Mesenchymal stem cell (in vitro differentiated cells and primary cell): ENCODE data around the gene PCGF1.

Experiments
- DNase-seq: peaks from one replicate; pipeline ENCODE4 v3.0.0-alpha.2; 2013
- H2AFZ ChIP-seq: one replicate; pipeline ENCODE4 v1.6.1; 2013; ENCODE audit warnings: low read depth, mild to moderate bottlenecking, control low read depth, inconsistent platforms, low read length, moderate library complexity
- H2AK5ac ChIP-seq: 2 replicates; pipeline ENCODE4 v1.6.1; 2013; ENCODE audit warnings: low read length, moderate library complexity, mild to moderate bottlenecking, inconsistent platforms; ENCODE audit not compliant: severe bottlenecking
- H2BK120ac ChIP-seq: one replicate; pipeline ENCODE4 v1.6.1; 2013; ENCODE audit warnings: low read depth, mild to moderate bottlenecking, inconsistent platforms, low read length, moderate library complexity
- H2BK12ac ChIP-seq, 2 experiments: one replicate each; pipeline ENCODE4 v1.6.1; 2013; ENCODE audit warnings: inconsistent platforms in 2 of 2, low read length in 2 of 2, mild to moderate bottlenecking in 2 of 2, moderate library complexity in 2 of 2, control low read depth in 1 of 2
- H2BK15ac ChIP-seq: one replicate; pipeline ENCODE4 v1.6.1; 2013; ENCODE audit warnings: mild to moderate bottlenecking, low read depth, inconsistent platforms; ENCODE audit not compliant: poor library complexity, severe bottlenecking
- H2BK5ac ChIP-seq: 2 replicates; pipeline ENCODE4 v1.6.1; 2013; ENCODE audit warnings: low read depth, mild to moderate bottlenecking, low read length, control low read depth, inconsistent platforms; ENCODE audit not compliant: poor library complexity, severe bottlenecking
- H3K14ac ChIP-seq, 2 experiments: one replicate each; pipeline ENCODE4 v1.6.1; 2013; ENCODE audit warnings: inconsistent platforms in 2 of 2, low read length in 2 of 2, control low read depth in 1 of 2, mild to moderate bottlenecking in 1 of 2, moderate library complexity in 1 of 2
- H3K18ac ChIP-seq, 2 experiments: one replicate each; pipeline ENCODE4 v1.6.1; 2013; ENCODE audit warnings: inconsistent platforms in 2 of 2, low read length in 2 of 2, control low read depth in 1 of 2, low read depth in 1 of 2, mild to moderate bottlenecking in 1 of 2
- H3K23ac ChIP-seq, 2 experiments: one replicate each; pipeline ENCODE4 v1.6.1; 2013; ENCODE audit warnings: inconsistent platforms in 2 of 2, low read length in 2 of 2, mild to moderate bottlenecking in 2 of 2, moderate library complexity in 2 of 2, control low read depth in 1 of 2
- H3K27ac ChIP-seq: 2 replicates; pipeline ENCODE4 v1.5.1; 2013; ENCODE audit warnings: mild to moderate bottlenecking, moderate library complexity, low read length, control low read depth, inconsistent platforms; ENCODE audit not compliant: poor library complexity, severe bottlenecking
- H3K27me3 ChIP-seq, 2 experiments: 2 replicates each; pipeline versions ENCODE4 v1.6.1 to v1.7.0; 2013; ENCODE audit warnings: low read length in 2 of 2, mild to moderate bottlenecking in 2 of 2, moderate library complexity in 2 of 2, control low read depth in 1 of 2, inconsistent platforms in 1 of 2; ENCODE audit not compliant: control insufficient read depth in 1 of 2, insufficient read depth in 1 of 2
- H3K36me3 ChIP-seq, 2 experiments: 2 replicates each; pipeline versions ENCODE4 v1.6.1 to v1.7.0; 2013; ENCODE audit warnings: low read length in 2 of 2, control low read depth in 1 of 2, inconsistent platforms in 1 of 2, low read depth in 1 of 2, mild to moderate bottlenecking in 1 of 2; ENCODE audit not compliant: insufficient read depth in 2 of 2, control insufficient read depth in 1 of 2
- H3K4ac ChIP-seq, 2 experiments: one replicate each; pipeline ENCODE4 v1.6.1; 2013; ENCODE audit warnings: inconsistent platforms in 2 of 2, low read length in 2 of 2, mild to moderate bottlenecking in 2 of 2, moderate library complexity in 2 of 2, control low read depth in 1 of 2, low read depth in 1 of 2
- H3K4me1 ChIP-seq: 2 replicates; pipeline ENCODE4 v1.6.1; 2013; ENCODE audit warnings: low read depth, low read length, control low read depth; ENCODE audit not compliant: control insufficient read depth, insufficient read depth
- H3K4me2 ChIP-seq: 2 replicates; pipeline ENCODE4 v1.6.1; 2013; ENCODE audit warnings: low read length, mild to moderate bottlenecking, inconsistent platforms; ENCODE audit not compliant: poor library complexity, severe bottlenecking
- H3K4me3 ChIP-seq, 2 experiments: 2 replicates each; pipeline versions ENCODE4 v1.5.1 to v1.7.0; 2013; ENCODE audit warnings: low read length in 2 of 2, mild to moderate bottlenecking in 2 of 2, control low read depth in 1 of 2, low read depth in 1 of 2; ENCODE audit not compliant: insufficient read depth in 1 of 2
- H3K79me1 ChIP-seq: replicated peaks from 2 replicates; pipeline ENCODE4 v1.6.1; 2013; ENCODE audit warnings: mild to moderate bottlenecking, control low read depth, low read length, inconsistent platforms; ENCODE audit not compliant: poor library complexity, severe bottlenecking
- H3K9ac ChIP-seq: 2 replicates; pipeline ENCODE4 v1.7.0; 2013; ENCODE audit warnings: mild to moderate bottlenecking, low read length, moderate library complexity
- H3K9me3 ChIP-seq: 2 replicates; pipeline ENCODE4 v1.7.0; 2013; ENCODE audit warnings: mild to moderate bottlenecking, low read length; ENCODE audit not compliant: control insufficient read depth
- H4K8ac ChIP-seq: one replicate; pipeline ENCODE4 v1.6.1; 2013; ENCODE audit warnings: inconsistent platforms, mild to moderate bottlenecking, low read length, moderate library complexity
- H4K91ac ChIP-seq: one replicate; pipeline ENCODE4 v1.6.1; 2013; ENCODE audit warnings: mild to moderate bottlenecking, low read length, inconsistent platforms
- WGBS: methylation state at CpG from one replicate; pipeline ENCODE4 v1.1.7; 2013; ENCODE audit warnings: mixed read lengths; 5-methylcytosine and 5-hydroxymethylcytosine counted together

PCGF1 gene

GRCh38 chr2:74515271-74515980 is 7.9 kb upstream of the PCGF1 start:
- peak overlapping the region; percentile 76 for H2AFZ ChIP-seq
- H3K4me1 ChIP-seq, result peaks cover 18% of the 10 kb centered on the region
- no peaks in the 10 kb centered on the region for H3K9me3 ChIP-seq
- no peak overlapping the region for H3K4ac ChIP-seq
- peaks cover 97 to 99% of the 10 kb centered on the region in 2 experiments for H3K27me3 ChIP-seq
- H3K9ac ChIP-seq, result no peak overlapping the region
- no peak overlapping the region for H4K8ac ChIP-seq
- H2AK5ac ChIP-seq, result no peak overlapping the region
- WGBS, result 2% methylated on average over 50 of the region's 60 CpGs
- peaks cover 0 to 3% of the 10 kb centered on the region in 2 experiments for H3K36me3 ChIP-seq
- H3K4me3 ChIP-seq, result peak overlapping the region in 1 of 2 experiments; percentile 26
- no peak overlapping the region for H3K27ac ChIP-seq
- H3K4me2 ChIP-seq, result no peak overlapping the region
- no peak overlapping the region for H2BK120ac ChIP-seq
- H4K91ac ChIP-seq, result no peak overlapping the region
- H2BK5ac ChIP-seq, result no peak overlapping the region
- no peaks in the 10 kb centered on the region for H3K79me1 ChIP-seq
- H3K23ac ChIP-seq, result peak overlapping the region in 1 of 2 experiments; percentile 87
- H2BK12ac ChIP-seq, result no peak overlapping the region
- no peak overlapping the region for H2BK15ac ChIP-seq
- no peak overlapping the region for H3K14ac ChIP-seq
- H3K18ac ChIP-seq, result no peak overlapping the region
- no peak for DNase-seq

- Histone ChIP-seq H3K23ac (peak within 1 kb of the TSS in 1 of 2 experiments; percentile 87), H4K8ac (no peak within 1 kb of the TSS), H3K4me1 (peaks cover 18% of the 10 kb centered on the region), H3K4ac (no peak within 1 kb of the TSS), H2BK15ac (no peak within 1 kb of the TSS), H4K91ac (peak within 1 kb of the TSS; percentile 20), H2AK5ac (no peak within 1 kb of the TSS), H3K27ac (no peak within 1 kb of the TSS), H3K14ac (no peak within 1 kb of the TSS), H3K27me3 (peaks cover 92 to 98% of the 10 kb centered on the region in 2 experiments), H3K4me2 (no peak within 1 kb of the TSS), H3K9me3 (no peaks in the 10 kb centered on the region), H3K18ac (no peak within 1 kb of the TSS), H3K36me3 (peaks cover 0 to 3% of the 10 kb centered on the region in 2 experiments), H2BK12ac (peak within 1 kb of the TSS in 1 of 2 experiments; percentile 34), H2BK5ac (no peak within 1 kb of the TSS), H2BK120ac (no peak within 1 kb of the TSS), H2AFZ (no peak within 1 kb of the TSS), H3K9ac (no peak within 1 kb of the TSS), H3K4me3 (no peak within 1 kb of the TSS), H3K79me1 (no peaks in the 10 kb centered on the region)
- 5% methylated on average over 71 of the region's 82 CpGs for WGBS
- DNase-seq, result no peak
Observed at GRCh38 chr2:74514368-74515270, 7.1 kb upstream of the PCGF1 start, which contains the start of gene TLX2. TSS of gene TLX2 (plus strand) at chr2:74514450. CDS start at chr2:74514807, 357 bp downstream.

GRCh38 chr2:74513605-74514367 is 6.3 kb upstream of the PCGF1 start:
- Histone ChIP-seq H3K9me3 (no peaks in the 10 kb centered on the region), H3K27ac (no peak overlapping the region), H2BK5ac (no peak overlapping the region), H3K4me1 (peaks cover 18% of the 10 kb centered on the region), H3K4ac (no peak overlapping the region), H2BK120ac (no peak overlapping the region), H2BK12ac (peak overlapping the region in 1 of 2 experiments; percentile 34), H3K18ac (no peak overlapping the region), H3K36me3 (peaks cover 0 to 3% of the 10 kb centered on the region in 2 experiments), H2BK15ac (no peak overlapping the region), H2AK5ac (no peak overlapping the region), H2AFZ (no peak overlapping the region), H3K27me3 (peaks cover 83 to 91% of the 10 kb centered on the region in 2 experiments), H3K4me3 (no peak overlapping the region), H3K23ac (peak overlapping the region in 1 of 2 experiments; percentile 79), H4K8ac (no peak overlapping the region), H3K79me1 (no peaks in the 10 kb centered on the region), H4K91ac (peak overlapping the region; percentile 20), H3K4me2 (no peak overlapping the region), H3K14ac (no peak overlapping the region), H3K9ac (no peak overlapping the region)
- 3% methylated on average over 49 of the region's 52 CpGs for WGBS
- peak; percentile 35 for DNase-seq
